ENCODE measurements around the gene PTPRE.

PTPRE gene

GRCh38 chr10:128027822-128028507, 121.1 kb downstream of the PTPRE start:
- DNase-seq: no peak

DNA sequence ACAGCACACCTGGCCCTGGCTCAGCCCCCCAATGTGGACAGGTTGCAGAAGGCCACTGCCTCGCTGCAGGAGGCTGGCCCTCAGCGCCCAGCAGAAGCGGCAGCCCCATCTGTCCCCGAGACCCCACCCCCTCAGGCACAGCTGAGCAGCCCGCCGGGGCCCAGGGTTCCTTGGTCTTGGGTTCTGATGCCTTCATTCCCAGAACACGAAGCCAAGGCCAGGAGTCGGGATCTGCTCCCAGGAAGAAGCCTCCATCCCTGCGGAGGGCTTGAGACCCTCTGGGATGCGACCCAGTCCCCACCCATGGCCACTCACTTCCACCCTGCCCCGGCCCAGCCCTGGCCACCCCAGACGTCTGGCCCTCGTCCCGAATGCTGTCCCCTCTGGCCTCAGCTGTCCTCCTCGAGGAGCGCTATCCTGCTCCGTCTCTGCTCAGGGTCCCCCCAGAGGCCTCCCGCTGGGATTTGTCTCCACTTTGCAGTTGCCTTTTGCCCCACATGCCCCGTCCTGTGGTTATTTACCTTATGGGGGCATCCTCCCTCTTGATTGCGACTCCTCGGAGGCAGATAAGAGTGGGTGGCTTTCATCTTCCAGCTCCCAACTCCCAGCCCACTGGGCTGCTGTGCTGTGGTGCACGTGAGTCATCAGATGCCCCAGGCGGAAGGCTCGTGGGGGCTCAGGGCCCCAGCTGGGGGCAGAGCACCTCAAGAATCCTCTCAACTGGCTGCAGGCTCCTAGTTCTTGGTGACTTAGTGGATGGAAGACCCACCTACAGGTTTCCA, 121.8 kb downstream of the PTPRE start:
- DNase-seq: no peak

DNA sequence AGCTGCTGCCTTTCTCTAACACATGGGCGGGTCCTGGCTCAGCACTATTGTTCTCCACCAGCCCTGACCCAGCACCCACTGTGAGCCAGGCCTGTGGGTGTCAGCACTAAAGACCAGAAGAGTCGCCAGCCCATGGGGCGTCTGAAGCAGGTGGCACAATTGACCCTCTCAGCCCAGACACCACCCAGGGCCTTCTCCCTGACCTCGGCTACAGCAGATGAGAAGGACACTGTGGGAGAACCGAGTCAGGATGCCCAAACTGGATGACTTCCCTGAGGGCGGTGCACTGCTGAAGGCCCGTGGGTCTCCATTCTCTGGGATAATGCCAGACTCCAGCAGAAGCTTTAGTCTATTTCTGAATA, 122.4 kb downstream of the PTPRE start:
- DNase-seq: no peak

- no peak for DNase-seq
These were observed 122.9 kb downstream of the PTPRE start for GRCh38 chr10:128029731-128030369.

GRCh38 chr10:128030498-128031072, 123.7 kb downstream of the PTPRE start:
- no peak for DNase-seq

GRCh38 chr10:128031216-128031615, 124.3 kb downstream of the PTPRE start:
- DNase-seq: no peak

DNA sequence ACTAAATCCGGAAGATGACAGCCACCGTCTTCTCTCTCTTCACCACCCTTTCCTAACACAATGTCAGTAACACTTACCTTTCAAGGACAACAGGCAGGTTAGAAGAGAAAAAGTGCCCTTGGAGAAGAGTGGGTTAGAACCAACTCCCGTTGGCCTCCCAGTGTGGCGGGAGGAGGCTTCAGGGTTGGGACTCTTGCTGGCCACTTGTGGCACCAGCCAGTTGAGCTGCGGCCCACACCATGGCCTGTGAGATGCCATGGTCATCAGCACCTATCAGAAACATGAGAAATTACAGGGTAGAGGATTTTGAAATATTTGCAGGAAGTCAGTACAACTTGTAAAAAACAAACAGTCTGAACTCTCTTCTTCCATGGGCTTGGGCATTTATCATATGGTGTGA, 125.6 kb downstream of the PTPRE start:
- no peak for DNase-seq

DNA sequence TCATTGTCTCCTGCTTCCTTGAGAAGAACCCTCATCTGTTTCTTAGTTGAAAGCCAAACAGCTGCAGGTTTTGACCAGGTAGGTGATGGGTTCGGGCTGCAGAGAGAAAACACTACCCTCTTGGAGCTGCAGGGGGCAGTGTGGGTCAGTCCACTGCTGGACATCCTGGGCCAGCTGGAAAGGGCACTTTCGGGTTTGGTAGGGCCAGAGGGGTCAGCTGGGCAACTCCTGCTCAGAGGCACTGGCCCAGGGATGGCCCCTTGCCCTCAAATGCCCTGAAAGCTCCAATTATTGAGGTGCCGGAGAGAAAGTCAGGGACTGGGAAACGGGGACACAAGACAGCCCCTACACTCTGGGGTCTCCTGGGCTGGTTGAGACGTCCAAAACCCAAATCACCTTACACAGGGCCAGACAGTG, 128.7 kb downstream of the PTPRE start:
- no peak for DNase-seq

DNA sequence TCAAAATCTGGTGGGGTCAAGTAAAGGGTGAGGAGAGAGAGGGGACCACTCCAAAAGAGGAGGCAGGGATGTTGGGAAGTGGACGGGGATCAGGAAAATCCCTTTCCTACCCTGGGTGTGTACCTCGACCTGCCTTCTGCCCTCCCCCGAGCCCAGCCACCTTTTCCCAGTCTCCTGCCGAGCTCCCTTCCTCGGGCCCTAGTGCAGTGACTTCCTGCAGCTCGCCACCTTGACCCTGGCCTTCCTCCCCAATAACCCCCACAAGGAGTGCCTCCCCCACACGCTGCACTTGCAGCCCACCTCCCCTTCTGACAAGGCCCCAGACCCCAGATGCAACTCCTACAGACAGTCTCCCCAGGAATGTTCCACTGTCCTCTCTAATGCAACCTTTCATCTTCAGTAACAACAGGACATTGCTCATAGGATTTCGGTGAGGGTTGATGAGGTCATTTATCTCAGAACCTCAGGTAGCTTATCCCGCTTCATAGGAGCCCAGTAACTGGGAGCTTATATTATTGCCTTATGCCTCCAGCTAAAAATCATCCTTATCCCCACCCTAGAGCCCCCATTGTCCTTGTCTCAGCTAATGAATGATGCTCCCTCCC, 129.2 kb downstream of the PTPRE start:
- no peak for DNase-seq

DNA sequence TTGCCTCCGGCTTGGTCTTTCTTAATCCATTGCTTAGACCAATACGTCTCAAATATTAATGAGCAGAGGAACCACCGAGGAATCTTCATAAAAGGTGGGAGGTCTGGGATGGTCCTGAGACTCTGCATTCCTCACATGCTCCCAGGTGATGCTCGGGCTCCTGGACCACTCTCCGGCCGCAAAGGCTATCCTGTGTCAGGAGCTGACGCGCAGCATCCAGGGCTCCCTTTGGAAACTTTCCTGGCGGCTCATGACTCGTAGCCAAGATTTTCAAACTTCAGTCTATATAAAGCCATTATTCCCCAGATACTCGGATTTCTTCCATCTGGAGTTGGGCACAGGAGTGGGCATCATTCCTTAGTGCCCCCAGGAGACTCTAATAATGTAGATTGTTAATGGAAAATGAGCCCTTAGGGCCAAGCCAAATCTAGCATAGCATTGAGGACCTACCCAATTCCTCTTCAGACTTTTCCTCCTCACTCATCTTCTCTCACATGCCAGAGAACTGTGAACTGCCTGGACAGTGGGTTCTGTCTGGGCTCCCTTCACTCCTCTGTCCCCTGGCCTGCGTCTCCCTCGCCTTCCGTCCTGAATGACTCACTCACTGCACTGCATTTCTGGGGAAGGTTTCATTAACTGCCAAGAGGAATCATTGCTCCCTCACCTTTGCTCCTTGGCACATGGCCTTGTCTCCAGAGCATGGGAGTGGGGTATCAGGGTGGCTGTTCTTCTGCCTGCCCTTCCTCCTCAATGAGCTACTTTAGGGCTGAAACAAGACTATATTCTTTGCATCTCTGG, 130.0 kb downstream of the PTPRE start:
- no peak for DNase-seq

- no peak for DNase-seq
These were observed 133.2 kb downstream of the PTPRE start for GRCh38 chr10:128040096-128040495.

DNA sequence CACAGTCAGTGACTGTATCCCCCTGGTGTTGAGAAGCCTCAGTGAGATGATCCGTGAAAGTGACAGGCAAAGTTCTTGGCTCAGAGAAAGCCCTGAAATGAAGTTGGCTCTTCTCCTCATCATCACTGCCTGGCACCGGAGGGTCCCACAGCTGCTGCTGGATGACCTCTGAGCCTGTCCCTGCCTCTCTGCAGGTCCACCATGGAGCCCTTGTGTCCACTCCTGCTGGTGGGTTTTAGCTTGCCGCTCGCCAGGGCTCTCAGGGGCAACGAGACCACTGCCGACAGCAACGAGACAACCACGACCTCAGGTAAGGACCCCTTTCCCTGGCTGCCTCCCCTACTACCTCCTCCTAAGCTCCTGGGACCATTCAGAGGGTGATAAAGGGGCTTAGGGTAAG, 133.8 kb downstream of the PTPRE start:
- DNase-seq: no peak

DNA sequence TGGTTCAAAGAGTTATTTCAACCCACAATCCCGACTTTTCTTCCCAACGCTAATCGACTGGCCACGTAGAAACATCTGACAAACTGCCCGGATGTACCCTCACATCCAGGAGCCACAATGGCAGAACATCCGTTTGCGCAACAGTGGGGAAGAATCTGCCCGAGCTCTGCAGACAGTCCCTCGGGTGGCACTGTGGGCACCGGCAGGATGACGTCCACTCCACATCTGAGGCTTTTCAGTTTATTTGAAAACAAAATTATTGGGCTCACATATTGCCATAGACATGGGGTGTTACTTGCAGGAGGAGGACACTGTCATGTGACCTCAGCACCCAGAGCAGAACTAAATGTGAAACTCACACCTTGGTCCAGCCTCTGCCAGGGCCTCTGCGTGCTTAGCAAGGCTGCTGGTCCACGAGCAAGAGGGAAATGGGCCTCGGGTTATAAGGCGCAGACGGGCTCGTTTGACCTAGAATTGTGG, 135.3 kb downstream of the PTPRE start:
- DNase-seq: no peak

DNA sequence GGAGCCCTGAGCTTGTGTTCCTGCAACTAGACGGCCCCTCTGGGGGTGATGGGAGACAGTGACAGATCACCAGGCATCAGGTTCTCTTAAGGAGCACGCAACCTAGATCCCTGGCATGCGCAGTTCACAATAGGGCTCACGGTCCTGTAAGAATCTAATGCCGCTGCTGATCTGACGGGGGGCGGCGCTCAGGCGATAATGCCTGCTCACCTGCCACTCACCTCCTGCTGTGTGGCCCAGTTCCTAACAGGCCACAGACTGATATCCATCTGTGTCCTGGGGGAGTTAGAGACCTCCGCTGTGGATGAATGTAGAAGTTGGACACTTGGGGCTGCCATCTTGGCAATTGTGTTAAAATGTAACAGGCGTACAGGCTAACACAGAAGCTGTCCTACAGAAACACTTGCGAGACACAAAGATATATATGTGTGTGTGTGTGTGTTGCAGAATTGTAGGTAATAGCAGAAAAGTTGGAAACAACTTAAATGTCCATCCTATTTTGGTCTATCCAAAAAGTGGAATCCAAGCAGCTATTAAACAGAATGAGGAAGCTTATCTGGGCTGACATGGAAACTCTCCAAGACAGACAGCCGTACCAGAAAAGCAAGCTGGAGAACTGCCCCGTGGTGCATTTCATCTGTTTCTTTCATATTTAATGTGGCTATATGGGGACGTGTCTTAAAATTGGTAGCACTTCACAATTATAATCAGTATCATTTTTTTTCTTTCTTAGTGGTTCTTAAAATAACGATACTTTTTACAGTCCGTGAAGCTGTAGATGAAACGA, 136.5 kb downstream of the PTPRE start:
- DNase-seq: no peak

DNA sequence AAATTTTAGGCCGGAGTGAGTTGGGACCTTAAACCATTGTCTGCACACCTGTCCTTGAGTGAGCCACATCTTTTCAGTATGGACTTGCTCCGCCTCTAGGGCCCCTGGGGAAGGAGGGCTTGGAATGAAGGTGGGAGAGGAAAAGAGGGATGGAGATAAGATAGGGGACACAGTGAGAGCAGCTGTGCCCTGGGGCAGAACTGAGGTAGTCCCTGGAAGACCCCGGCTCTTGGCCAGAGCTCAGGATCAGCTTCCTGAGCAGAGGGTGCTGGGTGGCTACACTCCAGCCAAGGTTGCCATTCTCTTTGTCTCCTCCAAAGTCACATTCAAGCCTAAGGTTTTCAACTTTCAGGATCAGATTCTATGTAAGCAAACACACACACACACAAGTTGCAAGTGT, 137.3 kb downstream of the PTPRE start:
- no peak for DNase-seq

GRCh38 chr10:128044961-128045832, 138.3 kb downstream of the PTPRE start:
- DNase-seq: no peak

- DNase-seq: no peak
These were observed 138.9 kb downstream of the PTPRE start for GRCh38 chr10:128045833-128046120.

DNA sequence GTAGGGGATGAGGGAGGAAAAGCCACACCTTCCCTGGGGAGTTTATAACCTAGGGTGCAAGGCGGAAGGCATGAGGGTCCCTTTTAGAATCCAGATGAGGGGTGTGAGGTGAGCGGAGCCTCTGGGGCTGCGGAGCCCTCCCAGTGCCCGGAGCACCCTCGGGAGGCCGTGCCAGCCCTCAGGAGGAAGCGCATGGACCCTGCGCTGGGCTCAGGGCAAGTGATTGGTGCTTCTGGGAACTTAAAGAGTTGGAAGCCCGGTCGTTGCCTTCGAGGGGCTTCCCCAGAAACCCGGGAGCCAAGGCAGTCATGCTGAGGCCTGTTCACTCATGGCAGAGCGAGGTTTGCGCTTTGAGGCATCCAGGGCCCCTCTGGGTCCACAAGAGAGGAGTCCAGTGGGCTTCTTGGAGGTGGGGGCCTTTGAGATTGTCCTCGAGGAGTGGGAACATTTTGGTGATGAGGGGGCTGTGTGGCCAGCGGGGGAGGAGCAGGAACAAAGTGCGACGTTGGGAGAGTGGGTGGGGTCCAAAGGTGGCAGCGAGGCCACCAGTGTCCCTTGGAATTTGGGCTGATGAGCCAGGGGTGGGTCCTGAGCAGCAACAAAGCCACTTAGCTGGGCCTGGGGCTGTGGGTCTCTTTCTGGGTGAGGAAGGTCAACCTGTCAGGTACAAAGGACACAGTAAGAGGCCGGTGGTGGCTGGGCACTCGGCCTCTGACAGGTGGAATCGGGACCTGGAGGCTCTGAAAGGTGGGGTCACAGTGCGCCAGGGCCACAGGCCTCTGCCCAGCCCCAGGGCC, 139.5 kb downstream of the PTPRE start:
- no peak for DNase-seq

GRCh38 chr10:128046953-128047290, 140.0 kb downstream of the PTPRE start:
- DNase-seq: no peak

Measured in right kidney (tissue), 1 donor.